ENCODE measurements around the gene FEN1. TPM values are rescaled to one million over a fixed set of nuclear protein-coding genes. Genes with fewer than 3 reads are reported as not detected.

Gene FEN1
- total RNA-seq, 3 donors from 2014 or later = 7.5 to 21.8 (median 8.1) TPM

DNA sequence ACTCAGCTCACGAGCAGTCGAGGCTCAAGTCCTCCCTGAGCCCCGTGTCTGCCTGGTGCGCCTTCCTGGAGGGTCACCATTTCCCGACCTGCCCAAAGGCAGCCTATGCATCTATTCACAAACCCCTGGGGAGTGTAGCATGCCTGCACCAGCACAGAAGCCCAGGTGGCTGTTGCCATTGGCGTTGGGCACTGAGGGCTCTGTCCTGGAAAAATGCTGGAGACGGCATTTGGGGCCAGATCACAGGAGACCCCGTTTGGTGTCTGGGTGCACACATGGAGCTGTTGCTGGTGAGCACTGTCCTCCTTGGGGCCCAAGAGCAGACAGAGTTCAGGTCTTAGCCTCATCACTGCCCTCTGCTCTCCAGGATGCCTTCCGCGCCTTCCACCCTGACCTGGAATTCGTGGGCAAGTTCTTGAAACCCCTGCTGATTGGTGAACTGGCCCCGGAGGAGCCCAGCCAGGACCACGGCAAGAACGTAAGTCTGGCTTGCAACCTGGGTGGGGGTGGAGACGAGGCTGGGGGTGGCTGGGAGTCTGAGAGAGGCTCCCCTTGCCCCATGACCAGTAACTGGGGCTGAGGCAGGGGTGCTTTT is 44.8 kb downstream of the FEN1 start:
- Histone ChIP-seq H3K4me3 (no peak overlapping the region), H3K4me1 (ENCODE audit: low read depth) (no peaks in the 10 kb centered on the region), H3K36me3 (ENCODE audit: low read depth) (no peaks in the 10 kb centered on the region), H3K9me3 (no peaks in the 10 kb centered on the region)
- no peak for TF ChIP-seq CTCF (IDR thresholded peaks at IDR 0.05)
- ATAC-seq (no peak), DNase-seq (no peak)
- intact Hi-C loops (cut with DNase I, micrococcal nuclease) = no loop called here

- no peaks in the 10 kb centered on the region for H3K36me3 ChIP-seq (ENCODE audit: low read depth)
- H3K9me3 ChIP-seq = no peaks in the 10 kb centered on the region
- H3K4me3 ChIP-seq = no peak overlapping the region
- intact Hi-C loops (cut with DNase I, micrococcal nuclease) = no loop called here
- TF ChIP-seq CTCF (IDR thresholded peaks at IDR 0.05) = no peak
- H3K4me1 ChIP-seq (ENCODE audit: low read depth) = no peaks in the 10 kb centered on the region
- DNase-seq = no peak
- no peak for ATAC-seq
These were observed 45.8 kb downstream of the FEN1 start for GRCh38 chr11:61838501-61838900.

DNA sequence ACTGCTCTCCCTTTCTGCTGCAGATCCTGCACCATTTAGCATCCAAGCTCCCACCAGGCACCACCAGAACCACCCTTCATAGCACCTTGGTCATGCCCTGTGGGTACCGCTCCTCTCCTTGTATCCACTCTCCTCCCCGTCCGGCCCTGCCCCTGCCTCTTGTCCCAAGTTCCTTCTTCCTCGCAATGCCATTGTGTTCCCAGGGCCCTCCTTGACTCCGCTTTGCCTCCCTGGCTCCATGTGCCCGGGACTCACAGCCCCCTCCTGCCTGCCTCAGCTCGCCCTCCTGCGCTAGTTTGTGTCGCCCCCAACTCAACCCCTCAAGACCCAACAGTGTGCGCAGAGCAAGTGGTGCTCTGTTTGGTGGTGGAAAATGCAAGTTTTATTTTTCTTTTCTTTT is 46.2 kb downstream of the FEN1 start:
- ATAC-seq (no peak), DNase-seq (no peak)
- intact Hi-C loops (cut with DNase I, micrococcal nuclease) = no loop called here
- no peaks in the 10 kb centered on the region for H3K9me3 ChIP-seq
- no peak for TF ChIP-seq CTCF (IDR thresholded peaks at IDR 0.05)
- no peak overlapping the region for H3K4me3 ChIP-seq
- no peaks in the 10 kb centered on the region for H3K4me1 ChIP-seq (ENCODE audit: low read depth)
- no peaks in the 10 kb centered on the region for H3K36me3 ChIP-seq (ENCODE audit: low read depth)

- no peak for ATAC-seq
- Histone ChIP-seq H3K9me3 (no peaks in the 10 kb centered on the region), H3K36me3 (ENCODE audit: low read depth) (no peaks in the 10 kb centered on the region), H3K4me3 (no peak overlapping the region), H3K4me1 (ENCODE audit: low read depth) (no peaks in the 10 kb centered on the region)
- TF ChIP-seq CTCF (IDR thresholded peaks at IDR 0.05) = no peak
- DNase-seq = no peak
- intact Hi-C loops (cut with DNase I, micrococcal nuclease) = no loop called here
These were observed 47.0 kb downstream of the FEN1 start for GRCh38 chr11:61839742-61840141.

DNA sequence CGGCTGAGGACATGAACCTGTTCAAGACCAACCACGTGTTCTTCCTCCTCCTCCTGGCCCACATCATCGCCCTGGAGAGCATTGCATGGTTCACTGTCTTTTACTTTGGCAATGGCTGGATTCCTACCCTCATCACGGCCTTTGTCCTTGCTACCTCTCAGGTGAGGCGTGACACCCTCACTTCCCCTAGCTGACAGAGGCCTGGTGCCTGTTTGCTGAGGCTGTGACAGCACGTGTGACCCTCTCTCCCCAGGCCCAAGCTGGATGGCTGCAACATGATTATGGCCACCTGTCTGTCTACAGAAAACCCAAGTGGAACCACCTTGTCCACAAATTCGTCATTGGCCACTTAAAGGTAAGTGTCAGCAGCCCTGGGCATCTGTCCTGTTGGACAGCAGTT is 47.7 kb downstream of the FEN1 start:
- TF ChIP-seq CTCF (IDR thresholded peaks at IDR 0.05) = no peak
- DNase-seq (no peak), ATAC-seq (no peak)
- intact Hi-C loops (cut with DNase I, micrococcal nuclease) = no loop called here
- Histone ChIP-seq H3K4me1 (ENCODE audit: low read depth) (no peaks in the 10 kb centered on the region), H3K9me3 (no peaks in the 10 kb centered on the region), H3K36me3 (ENCODE audit: low read depth) (no peaks in the 10 kb centered on the region), H3K4me3 (no peak overlapping the region)

Measured in mucosa of descending colon (tissue), 3 donors.